Kidney epithelial cell (primary cell): ENCODE results near the gene AMT. TPM values are rescaled to one million over a fixed set of nuclear protein-coding genes. Genes with fewer than 3 reads are reported as not detected.

ENCODE experiments used
- DNase-seq: peaks from one replicate; pipeline ENCODE4 v3.0.0-alpha.2; 2010; ENCODE audit warnings: low read depth
- H3K27me3 ChIP-seq: 2 replicates; pipeline ENCODE4 v1.6.0; 2011; ENCODE audit warnings: low read length; ENCODE audit not compliant: control insufficient read depth, insufficient read depth
- H3K36me3 ChIP-seq: 2 replicates; pipeline ENCODE4 v1.5.1; 2011; ENCODE audit warnings: low read length; ENCODE audit not compliant: control insufficient read depth, insufficient read depth
- H3K4me3 ChIP-seq: 2 replicates; pipeline ENCODE4 v1.5.1; 2011; ENCODE audit warnings: low read depth, mild to moderate bottlenecking, control low read depth, low read length
- CTCF ChIP-seq: IDR thresholded peaks from 2 replicates; pipeline ENCODE4 v1.5.1; 2011; ENCODE audit warnings: mild to moderate bottlenecking, moderate library complexity, low read length, control low read depth, inconsistent platforms; ENCODE audit not compliant: insufficient read depth, poor library complexity, severe bottlenecking
- total RNA-seq: library from RNA; depleted of rRNA; stranded (reverse); fragments of >200 nt; gene quantifications from 2 replicates; pipeline ENCODE4 v1.2.3, GENCODE V29; 2015

Gene AMT
- total RNA-seq, 1 donor from 2014 or later, result 6.6 TPM

GRCh38 chr3:49465270-49466034 lies 43.2 kb upstream of the AMT start:
- no peak for DNase-seq
- no peaks in the 10 kb centered on the region for H3K36me3 ChIP-seq
- TF ChIP-seq CTCF, result no peak
- H3K27me3 ChIP-seq, result no peaks in the 10 kb centered on the region
- H3K4me3 ChIP-seq, result no peak overlapping the region

- H3K4me3 ChIP-seq, result no peak overlapping the region
- TF ChIP-seq CTCF, result no peak
- H3K27me3 ChIP-seq, result no peaks in the 10 kb centered on the region
- no peak for DNase-seq
- no peaks in the 10 kb centered on the region for H3K36me3 ChIP-seq
Observed at GRCh38 chr3:49462222-49462621, 39.9 kb upstream of the AMT start.

- no peak for TF ChIP-seq CTCF
- no peak overlapping the region for H3K4me3 ChIP-seq
- no peaks in the 10 kb centered on the region for H3K27me3 ChIP-seq
- DNase-seq, result no peak
- H3K36me3 ChIP-seq, result no peaks in the 10 kb centered on the region
Observed at GRCh38 chr3:49461443-49462171, 39.3 kb upstream of the AMT start.

GRCh38 chr3:49460956-49461355 lies 38.7 kb upstream of the AMT start:
- Histone ChIP-seq H3K4me3 (no peak overlapping the region), H3K27me3 (no peaks in the 10 kb centered on the region), H3K36me3 (no peaks in the 10 kb centered on the region)
- TF ChIP-seq CTCF, result no peak
- no peak for DNase-seq

- no peaks in the 10 kb centered on the region for H3K27me3 ChIP-seq
- H3K36me3 ChIP-seq, result no peaks in the 10 kb centered on the region
- H3K4me3 ChIP-seq, result no peak overlapping the region
- TF ChIP-seq CTCF, result no peak
- no peak for DNase-seq
Observed at GRCh38 chr3:49460188-49460890, 38.1 kb upstream of the AMT start.
